GM10248 (cell line): Measurements from ENCODE around the gene C1QA.

Experiments
- CTCF ChIA-PET: fragments of 300-600 bp; sonication (Branson Sonifier 250); formaldehyde crosslinking; extraction: SDS; loops from one replicate; lab custom pipeline; 2021; ENCODE audit warnings: antibody characterized with exemption; lab: Yijun Ruan, JAX
- POLR2A ChIA-PET: fragments of 350-650 bp; sonication (Branson Sonifier 250); formaldehyde crosslinking; extraction: SDS; loops from one replicate; lab custom pipeline; 2020; ENCODE audit warnings: antibody characterized with exemption; lab: Yijun Ruan, JAX
- DNase-seq: peaks from one replicate; pipeline ENCODE4 v3.0.0; 2012; ENCODE audit errors: extremely low spot score
- CTCF ChIP-seq: IDR thresholded peaks from 2 replicates; pipeline ENCODE4 v1.5.1; 2012; ENCODE audit warnings: mild to moderate bottlenecking, low read depth; ENCODE audit errors: extremely low read depth, missing control alignments, control extremely low read depth

The C1QA gene

DNA sequence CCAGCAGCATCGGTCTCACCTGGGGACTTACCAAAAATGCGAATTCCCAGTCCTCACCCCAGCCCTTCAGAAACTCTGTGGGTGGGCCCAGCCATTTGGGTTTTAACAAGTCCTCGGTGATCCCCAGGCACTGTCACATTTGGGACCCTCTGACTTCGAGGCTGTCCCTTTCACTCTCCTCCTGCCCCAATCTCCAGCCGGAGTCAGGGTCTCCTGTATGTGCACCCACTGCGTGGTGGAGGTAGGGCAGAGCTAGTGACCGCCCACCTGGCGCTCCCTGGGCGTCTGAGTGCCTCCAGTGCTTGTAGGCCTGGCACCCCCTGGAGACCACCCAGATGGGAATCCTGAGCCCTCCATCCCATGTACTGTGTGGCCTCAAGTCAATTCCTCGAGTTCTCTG, 42.0 kb upstream of the C1QA start:
- no peak for TF ChIP-seq CTCF
- CTCF ChIA-PET = no interaction called here
- POLR2A ChIA-PET = no interaction called here
- no peak for DNase-seq

DNA sequence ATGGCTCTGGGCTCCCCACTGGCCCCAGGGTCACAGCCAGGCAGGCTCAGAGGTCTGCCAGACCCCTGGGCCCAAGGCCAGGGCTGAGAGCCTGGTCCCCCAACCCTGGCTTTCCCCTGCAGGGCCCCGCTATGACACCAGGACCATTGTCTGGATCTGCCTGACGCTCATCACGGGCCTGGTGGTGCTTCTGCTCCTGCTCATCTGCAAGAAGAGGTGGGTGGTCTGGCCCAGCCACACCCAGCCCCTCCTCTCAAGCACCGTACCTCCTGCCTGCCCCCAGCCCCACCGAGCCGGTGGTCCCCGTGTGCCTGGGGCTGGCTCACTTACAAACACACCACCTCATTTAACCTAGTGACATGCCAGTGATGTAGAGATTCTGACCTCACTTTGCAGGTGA, 41.3 kb upstream of the C1QA start:
- DNase-seq = no peak
- no peak for TF ChIP-seq CTCF
- ChIA-PET POLR2A (no interaction called here), CTCF (no interaction called here)

GRCh38 chr1:22597301-22597965, 39.0 kb upstream of the C1QA start:
- no peak for DNase-seq
- ChIA-PET POLR2A (no interaction called here), CTCF (no interaction called here)
- no peak for TF ChIP-seq CTCF

- DNase-seq = no peak
- no peak for TF ChIP-seq CTCF
- ChIA-PET CTCF (no interaction called here), POLR2A (no interaction called here)
Measured at GRCh38 chr1:22597996-22598395, 38.4 kb upstream of the C1QA start.

- TF ChIP-seq CTCF = no peak
- ChIA-PET POLR2A (no interaction called here), CTCF (no interaction called here)
- no peak for DNase-seq
Measured at GRCh38 chr1:22598736-22599135, 37.7 kb upstream of the C1QA start.

GRCh38 chr1:22600071-22600816, 36.2 kb upstream of the C1QA start:
- ChIA-PET POLR2A (no interaction called here), CTCF (no interaction called here)
- TF ChIP-seq CTCF = no peak

More at GRCh38 chr1:22600071-22600816, 36.2 kb upstream of the C1QA start:
- DNase-seq = no peak
